Thoracic aorta (tissue), 2 donors: ENCODE results near the gene TGFB2. TPM values are rescaled to one million over a fixed set of nuclear protein-coding genes. Genes with fewer than 3 reads are reported as not detected.

ENCODE experiments used
- ATAC-seq: fragments of 150-250 bp; one replicate; pipeline ENCODE4 v1.8.0; 2017; ENCODE audit warnings: low read depth; ENCODE audit not compliant: insufficient number of reproducible peaks, low FRiP score
- DNase-seq: peaks from one replicate; pipeline ENCODE4 v3.0.0-alpha.2; 2020; ENCODE audit warnings: low spot score
- H3K27ac ChIP-seq, 2 donors: fragments of 200-600 bp; sonication (generic); 1 replicate in 1 of 2; 2 replicates in 1 of 2; pipeline ENCODE4 v1.5.1; 2016; ENCODE audit warnings: mild to moderate bottlenecking in 2 of 2, moderate library complexity in 2 of 2
- H3K27me3 ChIP-seq: fragments of 200-600 bp; sonication (generic); replicated peaks from 2 replicates; pipeline ENCODE4 v1.6.0; 2016; ENCODE audit warnings: mild to moderate bottlenecking; ENCODE audit not compliant: insufficient read depth
- H3K36me3 ChIP-seq: fragments of 200-600 bp; sonication (generic); one replicate; pipeline ENCODE4 v1.5.1; 2016
- H3K4me1 ChIP-seq, 2 donors: fragments of 200-600 bp; sonication (generic); 1 replicate in 1 of 2; 2 replicates in 1 of 2; pipeline versions ENCODE4 v1.5.1 to v1.6.0; 2016; ENCODE audit warnings: low read depth in 2 of 2, mild to moderate bottlenecking in 1 of 2; ENCODE audit not compliant: control insufficient read depth in 1 of 2
- H3K4me3 ChIP-seq: fragments of 200-600 bp; sonication (generic); 2 replicates; pipeline ENCODE4 v1.5.1; 2016; ENCODE audit warnings: mild to moderate bottlenecking
- H3K9me3 ChIP-seq: fragments of 200-600 bp; sonication (generic); 2 replicates; pipeline ENCODE4 v1.5.1; 2016
- total RNA-seq, 2 donors: library from RNA; depleted of rRNA; stranded (reverse); fragments of >200 nt; gene quantifications; one replicate each; pipeline versions ENCODE4 v1.1.0 to v1.2.3, GENCODE V29; 2016
- TF ChIP-seq, protein P1 (sequence below): fragments of 200-600 bp; sonication (generic); IDR thresholded peaks from one replicate; pipeline ENCODE4 v1.5.1; 2019; ENCODE audit warnings: antibody characterized with exemption

TGFB2 gene
- total RNA-seq, 2 donors from 2014 or later: 9.1 to 9.2 TPM

- ATAC-seq (peak; percentile 70), DNase-seq (peak; percentile 59)
- H3K27ac ChIP-seq: peak overlapping the region; percentile 74 to 75
- no peaks in the 10 kb centered on the region for H3K27me3 ChIP-seq
- peaks cover 18 to 73% of the 10 kb centered on the region in 2 donors for H3K4me1 ChIP-seq
- peak overlapping the region; percentile 22 for H3K4me3 ChIP-seq
- H3K9me3 ChIP-seq: no peaks in the 10 kb centered on the region
- no peaks in the 10 kb centered on the region for H3K36me3 ChIP-seq
- TF ChIP-seq, protein P1, sequence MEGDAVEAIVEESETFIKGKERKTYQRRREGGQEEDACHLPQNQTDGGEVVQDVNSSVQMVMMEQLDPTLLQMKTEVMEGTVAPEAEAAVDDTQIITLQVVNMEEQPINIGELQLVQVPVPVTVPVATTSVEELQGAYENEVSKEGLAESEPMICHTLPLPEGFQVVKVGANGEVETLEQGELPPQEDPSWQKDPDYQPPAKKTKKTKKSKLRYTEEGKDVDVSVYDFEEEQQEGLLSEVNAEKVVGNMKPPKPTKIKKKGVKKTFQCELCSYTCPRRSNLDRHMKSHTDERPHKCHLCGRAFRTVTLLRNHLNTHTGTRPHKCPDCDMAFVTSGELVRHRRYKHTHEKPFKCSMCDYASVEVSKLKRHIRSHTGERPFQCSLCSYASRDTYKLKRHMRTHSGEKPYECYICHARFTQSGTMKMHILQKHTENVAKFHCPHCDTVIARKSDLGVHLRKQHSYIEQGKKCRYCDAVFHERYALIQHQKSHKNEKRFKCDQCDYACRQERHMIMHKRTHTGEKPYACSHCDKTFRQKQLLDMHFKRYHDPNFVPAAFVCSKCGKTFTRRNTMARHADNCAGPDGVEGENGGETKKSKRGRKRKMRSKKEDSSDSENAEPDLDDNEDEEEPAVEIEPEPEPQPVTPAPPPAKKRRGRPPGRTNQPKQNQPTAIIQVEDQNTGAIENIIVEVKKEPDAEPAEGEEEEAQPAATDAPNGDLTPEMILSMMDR: no peak
Measured at GRCh38 chr1:218365226-218365999, 20.3 kb downstream of the TGFB2 start.

DNA sequence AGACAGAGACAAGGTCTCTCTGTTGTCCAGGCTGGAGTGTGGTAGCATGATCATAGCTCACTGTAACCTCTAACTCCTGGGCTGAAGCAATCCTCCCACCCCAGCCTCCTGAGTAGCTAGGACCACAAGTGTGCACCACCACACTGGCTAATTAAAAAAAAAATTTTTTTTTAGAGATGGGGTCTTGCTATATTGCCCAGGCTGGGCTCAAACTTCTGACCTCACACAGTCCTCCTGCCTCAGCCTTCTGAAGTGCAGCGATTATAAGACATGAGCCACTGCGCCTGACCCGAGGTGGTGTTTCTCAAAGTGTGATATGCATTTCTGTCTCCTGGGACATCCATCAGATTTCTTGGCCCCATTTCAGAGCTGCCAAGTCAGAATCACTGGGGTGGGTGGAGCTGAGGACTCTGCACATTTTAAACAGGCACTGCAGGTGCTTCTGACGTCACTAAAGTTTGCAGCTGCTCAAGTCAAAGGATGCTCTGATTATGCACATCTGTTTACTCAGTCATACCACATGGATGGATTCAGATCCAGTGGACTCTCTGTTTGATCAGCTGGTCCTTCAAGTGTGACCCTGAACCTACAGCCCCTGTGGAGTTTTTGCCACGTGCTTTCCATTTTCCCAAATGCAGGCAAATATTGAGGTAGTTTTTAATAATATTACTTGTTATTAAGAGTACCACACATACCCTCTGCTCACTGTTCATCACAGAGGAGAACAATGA, 21.4 kb downstream of the TGFB2 start:
- ATAC-seq (no peak), DNase-seq (no peak)
- Histone ChIP-seq H3K9me3 (no peaks in the 10 kb centered on the region), H3K27ac (peak overlapping the region; percentile 25 to 75), H3K36me3 (no peaks in the 10 kb centered on the region), H3K4me1 (peaks cover 25 to 77% of the 10 kb centered on the region in 2 donors), H3K27me3 (no peaks in the 10 kb centered on the region), H3K4me3 (no peak overlapping the region)
- TF ChIP-seq, protein P1: no peak

DNA sequence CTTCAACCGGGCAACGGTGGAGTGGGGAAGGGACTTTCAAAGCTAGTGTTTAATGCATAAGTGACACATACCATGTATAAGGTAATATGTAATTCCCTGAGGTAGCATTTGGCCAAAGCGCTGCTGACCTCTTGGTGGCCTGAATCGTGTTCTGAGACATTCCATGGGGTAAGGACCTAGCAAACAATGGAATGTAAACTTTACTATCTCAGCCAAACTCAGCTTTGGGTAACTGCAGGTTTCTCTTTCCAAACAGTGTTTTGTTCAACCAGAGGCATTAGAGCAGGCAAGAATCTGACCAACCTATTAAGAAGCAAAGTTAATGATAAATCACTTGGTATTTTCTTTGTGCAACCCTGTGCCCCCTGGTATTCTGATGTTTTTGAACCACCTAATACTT, 22.0 kb downstream of the TGFB2 start:
- Histone ChIP-seq H3K36me3 (no peaks in the 10 kb centered on the region), H3K9me3 (no peaks in the 10 kb centered on the region), H3K27ac (peak overlapping the region in 1 of 2 donors; percentile 5), H3K27me3 (no peaks in the 10 kb centered on the region), H3K4me1 (peaks cover 31 to 80% of the 10 kb centered on the region in 2 donors), H3K4me3 (no peak overlapping the region)
- TF ChIP-seq, protein P1: no peak
- DNase-seq: no peak
- ATAC-seq: no peak

- no peak for ATAC-seq
Measured at GRCh38 chr1:218368686-218369085, 23.6 kb downstream of the TGFB2 start.

More at GRCh38 chr1:218368686-218369085, 23.6 kb downstream of the TGFB2 start:
- Histone ChIP-seq H3K36me3 (no peaks in the 10 kb centered on the region), H3K27ac (no peak overlapping the region), H3K27me3 (no peaks in the 10 kb centered on the region), H3K4me3 (no peak overlapping the region), H3K4me1 (peaks cover 35 to 79% of the 10 kb centered on the region in 2 donors), H3K9me3 (no peaks in the 10 kb centered on the region)
- TF ChIP-seq, protein P1: no peak
- no peak for DNase-seq
